ENCODE data around the gene IQCF5. TPM values are rescaled to one million over a fixed set of nuclear protein-coding genes. Genes with fewer than 3 reads are reported as not detected.

IQCF5 gene
- total and polyA plus RNA-seq, 7 donors = not detected

DNA sequence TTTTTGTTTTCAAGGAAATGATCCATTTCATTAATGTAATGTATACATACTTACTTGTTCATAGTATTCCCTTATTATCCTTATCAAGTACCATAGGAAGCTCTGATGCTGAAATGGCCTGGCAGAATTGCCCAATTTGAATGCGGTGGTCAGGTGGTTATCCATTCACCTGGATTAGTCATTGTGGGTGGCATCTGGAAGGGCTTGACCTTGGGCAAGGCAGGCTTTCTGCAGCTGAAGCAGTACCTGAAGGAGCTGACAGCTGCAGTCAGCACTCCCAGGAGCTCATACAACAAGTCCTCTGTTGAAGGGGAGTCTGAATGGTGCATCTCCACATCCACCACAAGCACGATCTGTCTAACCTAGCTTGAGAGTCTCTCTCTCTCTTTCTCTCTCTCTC, 12.2 kb upstream of the IQCF5 start:
- no peak overlapping the region for H3K4me3 ChIP-seq
- no peaks in the 10 kb centered on the region for H3K4me1 ChIP-seq
- H3K36me3 ChIP-seq (ENCODE audit: insufficient read depth in 1 of 2, low read depth in 1 of 2) = no peaks in the 10 kb centered on the region
- no peaks in the 10 kb centered on the region for H3K9me3 ChIP-seq
- intact Hi-C loops (cut with DNase I) = no loop called here
- 85 to 91% (median 90%) methylated on average over 2 of the region's 2 CpGs for WGBS, 3 donors
- TF ChIP-seq CTCF (IDR thresholded peaks at IDR 0.05) = no peak
- no peaks in the 10 kb centered on the region for H3K27me3 ChIP-seq (ENCODE audit: insufficient read depth in 3 of 3, low read length in 2 of 3)
- DNase-seq (no peak), ATAC-seq (no peak)
- H3K27ac ChIP-seq = no peak overlapping the region

DNA sequence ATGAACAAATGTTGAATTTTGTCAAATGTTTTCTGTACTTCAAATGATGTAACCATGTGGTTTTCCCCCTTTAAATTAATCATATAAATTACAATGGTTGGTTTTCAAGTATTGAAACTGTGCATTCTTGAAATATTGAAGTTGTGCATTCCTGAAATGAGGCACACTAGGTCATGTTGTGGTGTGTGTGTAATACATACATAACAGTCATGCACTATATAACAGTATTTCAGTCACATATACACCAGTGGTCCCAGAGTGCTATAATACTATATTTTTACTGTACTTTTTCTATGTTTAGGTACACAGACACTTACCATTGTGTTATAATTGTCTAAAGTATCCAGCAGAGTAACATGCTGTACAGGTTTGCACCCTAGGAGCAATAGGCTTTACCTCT, 11.0 kb upstream of the IQCF5 start:
- no peak overlapping the region for H3K4me3 ChIP-seq
- no peaks in the 10 kb centered on the region for H3K36me3 ChIP-seq (ENCODE audit: insufficient read depth in 1 of 2, low read depth in 1 of 2)
- ATAC-seq = no peak
- no peak for DNase-seq
- H3K4me1 ChIP-seq = no peaks in the 10 kb centered on the region
- no peak for TF ChIP-seq CTCF (IDR thresholded peaks at IDR 0.05)
- no peaks in the 10 kb centered on the region for H3K9me3 ChIP-seq
- intact Hi-C loops (cut with DNase I) = no loop called here
- no peak overlapping the region for H3K27ac ChIP-seq
- no peaks in the 10 kb centered on the region for H3K27me3 ChIP-seq (ENCODE audit: insufficient read depth in 3 of 3, low read length in 2 of 3)

GRCh38 chr3:51879937-51880336, 4.5 kb upstream of the IQCF5 start:
- peaks cover 0 to 2% (median 0%) of the 10 kb centered on the region in 3 donors for H3K27me3 ChIP-seq (ENCODE audit: insufficient read depth in 3 of 3, low read length in 2 of 3)
- TF ChIP-seq CTCF (IDR thresholded peaks at IDR 0.05) = no peak
- DNase-seq (no peak), ATAC-seq (no peak)
- H3K36me3 ChIP-seq (ENCODE audit: insufficient read depth in 1 of 2, low read depth in 1 of 2) = no peaks in the 10 kb centered on the region
- intact Hi-C loops (cut with DNase I) = no loop called here
- H3K27ac ChIP-seq = no peak overlapping the region
- H3K4me1 ChIP-seq = no peaks in the 10 kb centered on the region
- no peaks in the 10 kb centered on the region for H3K9me3 ChIP-seq
- H3K4me3 ChIP-seq = no peak overlapping the region
- 30 to 33% (median 31%) methylated on average over 2 of the region's 2 CpGs for WGBS, 3 donors

- Histone ChIP-seq H3K4me3 (no peak overlapping the region), H3K36me3 (ENCODE audit: insufficient read depth in 1 of 2, low read depth in 1 of 2) (no peaks in the 10 kb centered on the region), H3K9me3 (no peaks in the 10 kb centered on the region), H3K27ac (no peak overlapping the region), H3K27me3 (ENCODE audit: insufficient read depth in 3 of 3, low read length in 2 of 3) (peaks cover 0 to 2% (median 0%) of the 10 kb centered on the region in 3 donors), H3K4me1 (no peaks in the 10 kb centered on the region)
- intact Hi-C loops (cut with DNase I) = no loop called here
- WGBS, 3 donors = 36 to 52% (median 41%) methylated on average over 6 of the region's 6 CpGs
- ATAC-seq (no peak), DNase-seq (no peak)
- TF ChIP-seq CTCF (IDR thresholded peaks at IDR 0.05) = no peak
Measured at GRCh38 chr3:51876186-51876585, 785 bp upstream of the IQCF5 start.

DNA sequence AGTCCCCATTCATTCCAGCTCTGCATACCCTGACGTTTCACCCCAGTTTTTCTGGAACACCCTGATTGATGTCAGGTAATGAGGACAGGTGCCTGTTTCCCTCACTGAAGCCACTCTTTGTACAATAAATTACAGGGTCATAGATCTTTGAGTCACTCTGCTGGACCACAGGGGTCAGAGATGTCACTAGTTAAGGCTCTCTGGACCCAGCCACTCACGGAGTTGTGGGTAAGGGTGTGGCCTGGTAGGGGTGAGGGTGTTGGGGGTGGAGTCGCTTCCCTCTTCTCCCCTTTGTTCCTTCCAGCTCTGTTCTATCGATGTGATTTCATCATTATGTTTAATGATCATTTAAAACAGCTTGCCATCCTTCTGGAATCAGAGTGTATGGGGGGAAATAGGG, 512 bp downstream of the IQCF5 start:
- ATAC-seq = no peak
- peaks cover 0 to 2% (median 0%) of the 10 kb centered on the region in 3 donors for H3K27me3 ChIP-seq (ENCODE audit: insufficient read depth in 3 of 3, low read length in 2 of 3)
- no peak for DNase-seq
- H3K27ac ChIP-seq = no peak overlapping the region
- intact Hi-C loops (cut with DNase I) = no loop called here
- no peak for TF ChIP-seq CTCF (IDR thresholded peaks at IDR 0.05)
- H3K4me1 ChIP-seq = no peaks in the 10 kb centered on the region
- no peak overlapping the region for H3K4me3 ChIP-seq
- 57 to 59% (median 59%) methylated on average over 4 of the region's 4 CpGs for WGBS, 3 donors
- no peaks in the 10 kb centered on the region for H3K36me3 ChIP-seq (ENCODE audit: insufficient read depth in 1 of 2, low read depth in 1 of 2)
- H3K9me3 ChIP-seq = no peaks in the 10 kb centered on the region

Measured in psoas muscle (tissue), 8 donors.